ENCODE results near the gene PTPN11.
A peak's percentile ranks its signal among the peaks of the same experiment; 100 is the strongest.
"Not testable (repeated sequence)": the region's sequence is repeated elsewhere in the genome, so short reads cannot be mapped to it uniquely, and the experiment has no call there.

Gene PTPN11

DNA sequence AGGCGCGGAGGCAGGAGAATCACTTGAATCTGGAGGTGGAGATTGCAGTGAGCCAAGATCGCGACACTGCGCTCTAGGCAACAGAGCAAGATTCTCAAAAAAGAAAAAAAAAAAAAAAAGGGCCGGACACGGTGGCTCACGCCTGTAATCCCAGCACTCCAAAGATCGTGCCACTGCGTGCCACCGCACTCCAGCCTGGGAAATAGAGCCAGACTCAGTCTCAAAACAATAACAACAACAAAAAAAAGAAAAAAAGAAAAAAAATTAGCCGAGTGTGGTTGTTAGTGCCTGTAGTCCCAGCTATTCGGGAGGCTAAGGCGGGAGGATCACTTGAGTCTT is 8.9 kb upstream of the PTPN11 start:
- no peak for DNase-seq

DNA sequence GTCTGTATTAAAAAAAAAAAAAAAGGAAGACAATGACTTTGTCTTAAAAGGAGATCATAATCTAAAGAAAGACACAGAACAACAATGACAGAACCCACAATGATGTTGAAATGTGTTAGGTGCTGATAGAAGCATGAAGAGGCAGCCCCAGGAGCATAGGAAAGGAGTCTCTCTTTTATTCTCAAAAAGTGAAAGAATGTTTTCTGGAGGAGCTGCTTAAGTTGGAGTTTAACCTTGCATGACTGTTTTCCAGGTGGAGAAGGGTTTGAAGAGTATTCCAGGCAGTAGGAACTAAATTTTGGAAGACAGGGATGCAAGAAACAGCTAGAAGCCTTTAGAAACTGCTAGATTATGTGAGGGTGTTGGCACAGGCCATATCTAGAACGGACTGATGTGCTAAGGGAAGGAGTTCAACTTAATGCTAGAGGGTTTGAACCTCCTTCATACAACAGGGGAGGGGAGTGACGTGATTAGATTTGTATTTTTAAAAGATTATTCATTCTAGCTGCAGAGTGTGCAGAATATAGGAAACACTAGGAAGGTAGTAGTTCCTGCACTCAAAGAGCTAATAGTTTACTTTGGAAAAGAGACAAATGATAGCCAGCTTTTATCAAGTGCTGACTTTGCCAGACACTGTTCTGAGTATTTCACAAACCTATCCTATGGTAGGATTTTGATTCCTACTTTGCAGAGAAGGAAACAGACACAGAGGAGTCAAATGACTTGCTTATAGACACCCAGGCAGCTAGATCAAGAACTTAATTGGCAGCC is 4.7 kb upstream of the PTPN11 start:
- DNase-seq: no peak

- DNase-seq: not testable (repeated sequence)
These were observed 3.3 kb upstream of the PTPN11 start for GRCh38 chr12:112415457-112415856.

DNA sequence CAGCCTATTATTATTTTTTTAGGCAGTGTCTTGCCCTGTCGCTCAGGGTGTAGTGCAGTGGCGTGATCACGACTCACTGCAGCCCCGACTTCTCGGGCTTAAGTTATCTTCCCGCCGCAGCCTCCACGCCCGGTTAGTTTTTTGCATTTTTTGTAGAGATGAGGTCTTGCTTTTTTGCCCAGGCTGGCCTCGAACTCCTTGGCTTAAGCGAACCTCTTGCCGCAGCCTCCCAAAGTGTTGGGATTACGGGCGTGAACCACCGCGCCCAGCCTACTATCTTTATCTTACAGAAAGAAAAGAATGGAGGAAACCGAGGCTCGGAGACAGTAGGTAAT is 507 bp upstream of the PTPN11 start:
- peak; percentile 38 for DNase-seq

DNA sequence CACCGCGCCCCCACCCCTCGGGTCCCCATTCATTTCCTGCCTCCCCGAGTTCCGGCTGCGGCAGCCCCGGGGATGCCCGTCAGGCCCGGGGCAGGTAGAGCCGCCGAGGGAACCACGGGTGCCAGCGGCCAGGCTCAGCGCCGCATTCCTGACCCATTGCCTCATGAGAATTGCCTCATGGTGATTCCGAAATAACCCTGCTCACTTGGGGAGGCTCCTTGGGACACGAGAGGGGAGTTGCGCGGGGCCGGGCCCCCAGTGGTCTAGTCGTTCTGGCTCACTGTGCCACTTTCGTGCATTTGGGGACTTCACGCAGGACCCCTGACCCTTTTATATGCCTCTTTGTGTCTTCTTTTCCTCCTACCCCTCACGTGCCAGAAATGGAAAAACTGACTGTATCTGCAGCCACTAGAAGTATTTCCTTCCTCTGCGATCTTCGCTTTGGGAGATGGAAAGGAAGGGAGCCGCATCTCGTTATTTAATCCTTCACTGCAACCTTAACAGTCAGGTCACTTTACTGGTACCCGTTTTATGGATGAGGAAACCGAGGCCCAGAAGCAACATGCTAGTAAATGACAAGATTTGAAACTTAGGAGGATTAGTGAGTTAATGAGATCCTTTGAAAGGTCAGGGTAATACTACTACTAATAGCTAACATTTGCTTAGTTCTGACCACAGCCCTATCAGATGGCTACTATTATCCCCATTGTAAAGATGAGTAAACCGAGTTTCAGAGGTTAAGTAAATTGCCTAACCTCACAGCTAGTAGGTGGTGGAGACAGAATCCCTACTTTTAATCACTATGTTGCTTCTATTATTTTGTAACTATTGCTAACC is 768 bp downstream of the PTPN11 start:
- DNase-seq: peak; percentile 56

GRCh38 chr12:112420740-112421139 is 2.0 kb downstream of the PTPN11 start:
- DNase-seq: no peak

- DNase-seq: no peak
These were observed 2.6 kb downstream of the PTPN11 start for GRCh38 chr12:112421363-112421762.

- no peak for DNase-seq
These were observed 3.8 kb downstream of the PTPN11 start for GRCh38 chr12:112422531-112422930.

DNA sequence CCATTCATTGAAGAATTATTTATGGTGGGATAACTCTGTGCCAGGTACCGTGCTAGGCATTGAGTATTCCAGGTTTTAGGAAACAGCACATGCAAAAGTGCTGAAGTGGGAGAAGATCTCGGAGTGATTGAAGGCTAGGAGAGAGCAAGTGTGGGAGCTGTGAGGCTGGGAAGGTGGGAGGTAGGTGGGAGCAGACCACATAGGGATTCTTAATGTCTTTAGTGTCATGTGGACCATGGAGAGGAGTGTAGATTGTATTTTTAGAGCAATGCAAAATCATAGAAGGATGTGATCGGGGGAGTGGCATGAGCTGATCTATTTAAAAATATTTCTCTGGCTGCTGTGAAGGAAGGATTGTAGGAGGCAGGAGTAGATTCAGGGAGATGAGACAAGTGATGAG is 5.4 kb downstream of the PTPN11 start:
- no peak for DNase-seq

GRCh38 chr12:112425582-112426382 is 7.0 kb downstream of the PTPN11 start:
- DNase-seq: no peak

GRCh38 chr12:112427760-112428159 is 9.0 kb downstream of the PTPN11 start:
- DNase-seq: no peak

DNA sequence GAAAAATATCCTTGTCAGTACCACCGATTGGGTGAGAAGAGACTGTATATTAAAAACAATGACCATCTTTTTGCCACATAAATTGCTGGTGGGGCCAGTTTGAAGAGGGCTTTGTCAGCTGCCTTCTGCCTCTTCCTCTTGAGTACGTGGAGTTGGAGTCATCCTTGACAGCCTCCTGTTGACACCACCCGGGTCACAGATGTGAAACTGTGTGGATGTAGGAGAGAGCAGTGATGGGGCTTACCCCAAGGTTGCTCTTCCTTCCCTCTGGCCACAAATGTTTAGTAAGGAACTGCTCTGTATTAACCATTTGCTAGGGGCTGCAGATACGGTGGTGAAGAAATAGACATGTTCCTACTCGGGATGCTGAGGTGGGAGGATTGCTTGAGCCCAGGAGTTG is 12.2 kb downstream of the PTPN11 start:
- DNase-seq: no peak

DNA sequence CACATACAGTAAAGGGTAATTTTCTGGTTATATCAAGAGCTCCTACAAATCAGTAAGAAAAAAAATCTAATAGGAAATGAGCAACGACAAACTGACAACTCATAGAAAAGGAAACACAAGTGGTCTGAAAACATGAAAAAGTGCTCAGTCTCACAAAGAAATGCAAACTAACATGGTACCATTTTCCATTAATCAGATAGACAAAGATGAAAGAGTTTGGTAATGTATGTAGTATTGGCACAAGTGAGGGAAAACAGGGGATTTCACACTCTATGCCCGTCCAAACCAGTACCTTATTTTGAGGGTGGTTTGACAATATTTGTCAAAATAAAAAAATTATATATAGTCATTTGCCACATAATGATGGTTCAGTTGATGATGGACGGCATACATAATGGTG is 13.2 kb downstream of the PTPN11 start:
- DNase-seq: no peak

GRCh38 chr12:112433551-112433950 is 14.8 kb downstream of the PTPN11 start:
- DNase-seq: no peak

- DNase-seq: not testable (repeated sequence)
These were observed 19.9 kb downstream of the PTPN11 start for GRCh38 chr12:112438645-112439044.

DNA sequence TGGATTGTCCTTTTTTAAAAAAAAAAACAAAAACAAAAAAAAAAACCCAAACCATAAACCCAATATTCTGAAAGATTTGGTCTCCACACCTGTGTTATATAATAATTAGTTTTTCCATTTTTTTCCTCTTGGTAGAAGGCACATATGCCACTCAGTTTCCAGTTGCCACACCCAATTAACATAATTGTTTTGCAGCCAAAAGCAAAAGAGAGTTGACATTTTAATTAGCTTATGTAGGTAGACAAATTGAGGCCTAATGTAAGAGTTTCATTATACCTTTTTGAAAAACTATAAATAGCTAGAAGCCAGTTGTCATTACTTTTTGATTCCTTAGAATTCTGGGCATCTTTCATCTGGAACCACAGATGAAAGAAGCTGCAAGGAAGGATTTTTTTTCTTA is 21.0 kb downstream of the PTPN11 start:
- no peak for DNase-seq

- not testable (repeated sequence) for DNase-seq
These were observed 21.9 kb downstream of the PTPN11 start for GRCh38 chr12:112440653-112441052.

- DNase-seq: no peak
These were observed 25.2 kb downstream of the PTPN11 start for GRCh38 chr12:112443916-112444315.

GRCh38 chr12:112446008-112446725 is 27.4 kb downstream of the PTPN11 start:
- DNase-seq: no peak

GRCh38 chr12:112447106-112447505 is 28.4 kb downstream of the PTPN11 start:
- DNase-seq: no peak

- DNase-seq: not testable (repeated sequence)
These were observed 29.4 kb downstream of the PTPN11 start for GRCh38 chr12:112448165-112448564.

- no peak for DNase-seq
These were observed 32.0 kb downstream of the PTPN11 start for GRCh38 chr12:112450725-112451124.

DNA sequence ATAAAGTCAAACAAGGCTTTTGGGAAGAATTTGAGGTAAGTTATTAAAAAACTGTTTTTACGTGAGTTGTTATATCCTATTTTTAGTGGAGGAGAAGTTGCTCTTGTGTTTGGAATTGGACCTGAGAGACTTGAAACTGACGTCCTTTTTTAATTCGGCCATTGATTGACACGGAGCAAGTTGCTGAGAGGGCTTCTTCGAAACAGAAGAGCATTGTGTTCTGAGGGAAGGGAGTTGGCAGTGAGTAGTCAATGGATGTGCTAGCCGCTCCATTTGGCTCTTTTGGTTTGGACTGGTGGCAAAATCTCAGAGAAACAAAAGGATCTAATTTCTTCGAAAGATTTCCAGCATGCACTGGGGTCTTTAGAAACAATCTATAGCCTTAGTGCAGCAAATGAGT is 37.3 kb downstream of the PTPN11 start:
- DNase-seq: no peak
